ENCODE data around the gene PNMA6F.

PNMA6F gene
- total RNA-seq, result 0 reads per million in 4 experiments

DNA sequence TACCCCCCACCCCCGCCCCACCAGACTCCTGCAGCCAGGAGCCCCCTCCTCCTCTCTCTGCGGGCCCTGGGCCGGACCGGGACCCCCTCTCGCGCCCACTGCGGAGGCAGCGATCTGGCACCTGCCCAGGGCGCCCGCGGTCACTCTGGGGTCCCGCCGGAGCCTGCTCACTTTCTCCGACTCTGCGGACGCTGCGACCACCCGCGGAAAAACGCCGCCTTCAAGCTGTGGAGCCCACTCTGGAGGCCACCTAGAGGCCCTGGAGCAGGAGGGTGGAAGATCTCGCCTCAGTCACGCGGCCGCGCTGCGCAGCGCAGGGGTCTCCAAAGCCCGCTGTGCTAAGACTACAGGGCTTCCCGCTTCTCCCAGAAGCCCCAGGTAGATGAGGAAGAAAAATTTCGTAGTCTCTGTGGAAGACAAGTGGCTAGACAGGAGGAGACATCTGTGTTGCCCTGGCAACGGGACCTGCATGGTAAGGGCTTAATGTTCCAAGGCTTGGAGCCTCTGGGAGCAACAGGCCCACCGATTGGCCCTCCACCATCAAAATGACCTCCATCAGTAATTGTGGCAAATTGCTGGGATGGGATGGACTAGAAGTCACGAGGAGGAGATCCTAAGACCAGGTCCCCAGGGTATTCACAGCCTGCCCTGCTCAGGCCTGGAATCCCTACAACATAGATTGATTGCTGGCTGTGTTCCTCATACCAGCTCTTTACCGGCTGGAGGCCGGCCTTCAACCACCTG is at the start of gene PNMA6F:
Gene PNMA6F (minus strand): TSS at position 387 of the 744 bp plus-strand sequence. CDS start 1,093 bp downstream, outside the sequence.
- DNase-seq, result no peak

DNA sequence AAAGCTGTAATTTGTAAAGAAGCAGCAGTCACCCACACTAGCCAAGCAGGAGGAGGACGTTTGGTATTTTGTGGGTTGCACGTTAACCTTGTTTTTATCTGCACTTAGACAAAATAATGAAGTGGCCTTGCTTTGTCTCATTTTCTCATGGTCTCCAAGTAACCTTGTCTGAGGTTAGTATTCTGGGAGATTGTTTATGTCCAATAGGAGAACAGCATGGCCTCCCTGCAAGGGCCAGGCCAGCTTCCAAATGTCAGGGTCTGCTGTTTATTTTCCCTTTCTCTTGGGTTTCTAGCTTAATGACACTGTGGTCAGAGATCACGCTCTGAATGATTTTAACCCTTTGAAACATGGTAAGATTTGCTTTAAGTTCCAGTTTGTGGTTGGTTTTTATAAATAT is 49.7 kb upstream of the PNMA6F start:
- no peak for DNase-seq

DNA sequence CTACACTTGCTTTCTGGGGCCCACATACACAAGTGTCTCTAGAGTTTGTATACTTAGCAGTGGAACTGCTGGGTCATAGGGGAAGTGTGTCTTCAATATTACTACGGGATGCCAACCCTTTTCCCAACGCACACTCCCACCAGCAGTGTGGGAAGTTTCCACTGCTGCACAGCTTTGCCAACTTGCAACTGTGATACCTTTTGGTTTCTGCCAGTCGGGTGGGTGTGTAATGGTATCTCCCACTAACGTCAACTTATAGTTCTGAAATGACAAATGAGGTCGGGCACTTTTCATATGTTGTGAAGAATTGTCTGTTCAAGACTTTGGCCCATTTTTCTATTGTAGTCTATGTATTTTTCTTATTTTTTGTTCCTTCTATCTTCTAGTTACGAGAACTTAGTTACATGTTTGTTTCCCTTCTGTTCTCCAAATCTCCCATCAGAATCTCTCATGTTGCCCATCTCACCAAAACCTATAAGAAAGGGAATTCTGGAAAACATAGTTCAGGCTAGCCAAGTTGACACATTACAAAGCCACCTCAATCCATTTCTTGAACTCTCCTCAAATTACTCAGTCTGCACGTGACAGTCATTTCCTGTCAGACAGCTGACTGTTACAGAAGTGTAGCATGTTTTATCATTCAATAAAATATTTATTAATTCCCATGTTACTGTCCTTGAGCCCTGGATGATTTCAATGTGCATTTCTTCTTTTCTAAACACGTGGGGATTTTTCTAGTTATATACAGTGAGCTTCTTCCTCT is 48.9 kb upstream of the PNMA6F start:
- DNase-seq, result no peak

DNA sequence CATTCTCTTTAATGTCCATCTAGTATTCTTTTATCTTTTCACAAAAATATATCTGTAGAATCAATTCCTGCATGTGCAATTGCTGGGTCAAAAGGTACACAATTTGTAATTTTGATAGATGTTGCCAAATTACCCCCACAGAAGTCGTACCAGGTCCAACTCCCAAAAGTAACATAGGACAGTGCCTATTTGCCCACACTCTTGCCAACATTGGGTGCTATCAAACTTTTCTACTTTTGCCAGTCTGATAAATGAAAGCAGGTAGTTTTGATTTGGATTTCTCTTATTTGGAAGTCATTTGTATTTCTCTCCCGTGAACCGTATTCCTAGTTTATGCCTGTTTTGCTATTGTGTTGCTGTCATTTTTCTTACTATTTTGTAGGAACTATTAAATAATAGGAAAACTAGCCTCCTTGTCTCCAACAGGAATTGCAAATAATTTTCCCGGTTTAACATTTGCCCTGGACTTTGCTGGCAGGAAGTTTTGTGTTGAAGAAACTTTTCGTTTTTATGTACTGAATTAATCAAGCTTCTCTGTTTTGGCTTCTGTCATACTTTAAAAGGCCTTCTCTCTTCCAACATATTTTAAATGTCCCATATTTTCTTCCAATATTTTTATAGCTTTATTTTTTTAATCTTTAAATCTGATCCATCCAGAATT is 45.4 kb upstream of the PNMA6F start:
- DNase-seq, result no peak

DNA sequence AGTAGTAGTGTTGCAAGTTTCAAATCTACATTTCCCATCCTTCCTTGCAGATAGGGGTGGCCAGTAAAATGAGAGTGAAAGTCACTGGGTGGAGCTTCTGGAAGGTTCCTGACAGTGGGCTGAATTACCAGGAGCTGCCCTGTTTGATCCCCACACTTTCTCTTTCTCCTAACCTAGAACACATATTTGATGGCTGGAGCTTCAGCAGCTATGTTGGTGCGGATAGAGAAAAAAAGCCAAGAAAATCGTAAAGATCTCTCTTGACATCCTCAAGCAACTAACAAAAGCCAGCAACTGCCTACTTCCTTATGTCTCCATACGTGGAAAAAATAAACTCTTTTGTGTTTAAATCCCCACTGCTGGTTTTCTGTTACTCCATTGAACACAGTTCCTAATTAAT is 44.6 kb upstream of the PNMA6F start:
- DNase-seq, result no peak

DNA sequence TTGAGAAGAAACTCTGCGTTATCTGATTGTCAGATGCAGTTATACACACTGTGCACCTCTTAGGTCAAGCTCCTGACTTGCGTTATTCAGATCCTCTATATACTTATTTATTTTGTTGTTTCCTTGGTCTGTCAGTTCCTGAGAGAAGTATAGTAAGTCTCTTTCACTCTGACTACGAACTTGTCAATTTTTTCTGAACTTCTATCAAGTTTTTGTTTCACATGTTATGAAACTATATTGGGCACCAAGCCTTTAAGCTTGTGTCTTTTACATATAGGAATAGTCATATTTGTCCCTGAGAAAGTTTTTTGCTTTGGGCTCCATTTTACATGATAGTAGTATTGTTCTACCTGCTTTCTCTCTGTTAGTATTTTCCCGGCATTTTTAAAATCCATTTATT is 44.1 kb upstream of the PNMA6F start:
- DNase-seq, result no peak

DNA sequence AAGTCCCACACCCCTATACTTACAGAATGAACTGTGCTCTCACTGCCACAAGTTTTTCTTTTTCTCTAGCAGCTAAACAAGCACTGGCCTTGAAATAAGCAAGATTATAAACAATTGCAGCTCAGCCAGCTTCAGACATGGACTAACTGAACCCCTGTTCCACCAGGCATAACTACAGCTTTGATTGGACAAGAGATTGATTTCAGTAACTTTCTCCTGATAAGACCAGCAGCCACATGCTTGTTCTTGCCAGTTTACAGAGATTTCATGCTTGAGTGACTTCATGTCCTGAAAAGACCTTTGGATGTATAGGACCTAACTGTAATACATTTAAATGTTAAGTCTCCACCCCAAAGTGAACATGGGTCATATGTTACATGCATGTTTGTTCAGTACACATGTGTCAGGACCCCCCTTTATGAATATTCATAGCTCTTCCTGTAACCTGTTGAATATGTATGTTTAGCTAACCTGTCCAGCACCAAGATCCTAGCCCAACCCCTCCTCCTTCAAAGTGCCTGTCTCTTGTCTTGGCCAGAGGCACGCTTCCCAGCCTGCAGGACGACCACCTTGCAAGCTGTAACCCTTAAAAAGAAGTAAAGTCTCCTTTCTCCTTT is 40.3 kb upstream of the PNMA6F start:
- no peak for DNase-seq

DNA sequence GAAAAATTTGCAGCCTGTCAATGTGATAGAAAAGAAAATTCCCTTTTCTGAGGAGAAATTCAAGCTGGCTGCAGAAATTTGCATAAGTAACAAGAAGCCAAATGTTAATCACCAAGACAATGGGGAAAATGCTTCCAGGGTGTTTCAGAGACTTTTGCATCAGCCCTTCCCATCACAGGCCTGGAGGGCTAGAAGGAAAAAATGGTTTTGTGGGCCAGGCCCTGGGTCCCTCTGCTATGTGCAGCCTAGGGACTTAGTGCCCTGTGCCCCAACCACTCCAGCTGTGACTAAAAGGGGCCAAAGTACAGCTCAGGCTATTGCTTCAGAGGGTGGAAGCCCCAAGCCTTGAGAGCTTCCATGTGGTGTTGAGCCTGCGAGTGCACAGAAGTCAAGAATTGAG is 36.3 kb upstream of the PNMA6F start:
- no peak for DNase-seq

DNA sequence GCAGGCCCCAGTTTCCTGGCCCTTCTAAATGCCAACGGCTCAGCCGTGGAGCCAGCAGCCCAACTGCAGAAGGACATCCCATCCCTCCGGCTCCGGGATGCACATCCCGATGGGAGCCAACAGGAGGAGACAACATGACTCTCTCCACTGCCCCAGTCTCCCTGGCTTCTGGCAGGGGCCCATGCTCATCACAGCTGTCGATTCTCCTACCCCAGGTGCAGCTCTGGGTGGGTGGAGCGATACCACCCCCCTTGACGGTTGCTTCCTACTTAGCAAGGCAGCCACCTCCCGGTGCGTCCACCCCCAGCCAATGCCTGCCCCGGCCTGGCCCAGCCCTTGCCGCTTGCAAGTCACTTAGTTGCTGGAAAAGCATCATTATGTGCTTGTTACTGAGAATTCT is 31.8 kb upstream of the PNMA6F start:
- no peak for DNase-seq

DNA sequence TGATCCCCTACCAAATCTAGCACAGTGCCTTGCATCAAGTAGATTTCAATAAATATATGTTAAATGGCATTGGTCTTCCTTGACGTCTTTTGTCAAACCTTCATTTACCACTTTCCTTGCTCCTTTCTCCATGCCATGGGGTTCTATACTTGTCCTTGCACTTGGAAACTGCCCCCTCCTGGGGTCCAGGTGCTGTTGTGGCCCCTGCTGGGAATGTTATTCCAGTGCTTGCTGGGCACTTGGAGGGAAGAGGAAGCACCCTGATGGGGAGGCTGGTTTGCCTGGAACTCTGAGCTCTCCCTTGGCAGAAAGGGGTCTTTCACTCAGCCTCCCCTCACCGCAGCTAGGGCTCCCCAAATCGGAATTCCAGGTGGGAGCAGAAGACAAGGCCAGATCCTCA is 31.3 kb upstream of the PNMA6F start:
- no peak for DNase-seq

DNA sequence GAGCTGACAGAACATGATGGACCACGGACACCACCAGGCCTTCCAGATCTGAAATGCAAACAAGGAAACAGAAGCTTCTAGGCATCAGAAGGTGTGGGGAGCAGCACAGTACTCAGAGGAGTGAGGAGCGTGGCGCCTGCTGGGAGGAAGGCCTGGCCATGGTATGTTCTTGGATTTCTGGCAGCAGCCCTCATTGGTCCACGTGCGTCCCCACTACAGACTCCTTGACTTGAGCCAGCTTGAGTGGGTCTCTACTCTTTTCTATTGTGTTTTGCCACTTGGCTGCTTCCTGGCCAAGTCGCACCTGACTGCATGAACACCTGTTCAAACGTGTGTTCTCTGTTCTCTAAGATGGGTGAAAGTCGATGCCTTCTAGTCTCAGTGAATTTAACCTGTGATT is 30.4 kb upstream of the PNMA6F start:
- DNase-seq, result no peak

DNA sequence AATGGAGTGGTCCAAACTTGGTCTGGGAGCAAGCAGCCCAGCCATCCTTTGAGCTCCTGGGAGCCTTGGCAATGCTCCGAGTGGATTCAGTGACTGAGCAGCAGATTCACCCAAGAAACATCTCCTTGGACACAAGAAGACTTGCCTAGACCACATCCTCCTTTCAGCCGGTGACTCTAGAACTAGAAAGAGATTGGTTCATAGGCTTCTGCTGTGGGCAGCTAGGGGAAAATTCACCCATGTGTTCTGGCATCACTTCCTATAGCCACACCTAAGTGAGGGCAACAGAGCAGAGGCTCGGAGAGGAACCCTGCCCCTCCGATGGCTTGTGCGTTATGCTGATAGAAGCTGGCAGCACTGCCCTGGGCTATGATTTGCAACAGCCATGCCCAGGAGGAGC is 28.4 kb upstream of the PNMA6F start:
- no peak for DNase-seq

DNA sequence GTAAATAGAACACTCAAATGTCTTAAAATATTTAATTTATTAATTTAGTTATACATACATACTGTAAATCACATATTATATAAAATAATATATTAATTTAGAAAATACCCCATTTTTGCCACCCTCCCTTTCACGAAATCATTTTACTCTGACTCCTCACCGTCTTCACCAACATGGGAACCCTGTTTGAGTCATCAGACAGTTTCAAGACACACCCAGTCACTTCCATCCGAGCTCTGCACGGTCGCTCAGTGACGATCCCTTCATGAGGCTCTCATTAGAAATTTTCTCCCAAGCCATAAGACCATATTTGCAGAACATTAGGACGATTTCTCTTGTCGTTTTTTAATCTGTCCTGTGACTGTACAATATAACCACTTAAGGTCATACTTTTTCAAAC is 26.9 kb upstream of the PNMA6F start:
- DNase-seq, result no peak

DNA sequence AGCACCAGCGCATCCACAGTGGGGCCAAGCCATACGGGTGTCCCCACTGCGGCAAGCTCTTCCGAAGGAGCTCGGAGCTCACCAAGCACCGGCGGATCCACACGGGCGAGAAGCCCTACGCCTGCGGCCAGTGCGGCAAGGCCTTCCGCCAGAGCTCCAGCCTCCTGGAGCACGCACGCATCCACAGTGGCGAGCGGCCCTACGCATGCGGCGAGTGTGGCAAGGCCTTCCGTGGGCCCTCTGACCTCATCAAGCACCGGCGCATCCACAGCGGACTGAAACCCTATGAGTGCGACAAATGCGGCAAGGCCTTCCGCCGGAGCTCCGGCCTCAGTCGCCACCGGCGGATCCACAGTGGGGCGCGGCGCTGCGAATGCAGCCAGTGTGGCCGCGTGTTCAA is 26.0 kb upstream of the PNMA6F start:
- DNase-seq, result no peak

DNA sequence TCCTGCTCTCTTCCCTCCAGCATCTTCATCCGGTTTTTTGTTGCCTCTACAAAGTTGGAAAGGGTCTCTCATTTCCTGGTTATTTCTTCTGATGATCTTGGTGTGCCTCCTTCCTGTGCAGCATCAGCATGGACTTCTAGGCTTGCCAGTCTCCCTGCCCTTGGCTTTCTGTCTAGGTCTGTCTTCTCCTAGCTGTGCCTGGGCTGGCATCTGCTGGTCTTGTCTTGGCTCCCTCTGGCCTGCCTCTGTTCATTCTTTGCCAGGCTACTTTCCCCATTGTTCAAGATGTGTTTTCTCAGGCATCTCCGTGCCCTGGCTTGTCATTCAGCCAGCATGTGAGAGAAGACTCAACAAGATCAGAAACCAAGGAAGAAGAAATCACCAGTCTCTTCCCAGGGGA is 22.1 kb upstream of the PNMA6F start:
- no peak for DNase-seq

DNA sequence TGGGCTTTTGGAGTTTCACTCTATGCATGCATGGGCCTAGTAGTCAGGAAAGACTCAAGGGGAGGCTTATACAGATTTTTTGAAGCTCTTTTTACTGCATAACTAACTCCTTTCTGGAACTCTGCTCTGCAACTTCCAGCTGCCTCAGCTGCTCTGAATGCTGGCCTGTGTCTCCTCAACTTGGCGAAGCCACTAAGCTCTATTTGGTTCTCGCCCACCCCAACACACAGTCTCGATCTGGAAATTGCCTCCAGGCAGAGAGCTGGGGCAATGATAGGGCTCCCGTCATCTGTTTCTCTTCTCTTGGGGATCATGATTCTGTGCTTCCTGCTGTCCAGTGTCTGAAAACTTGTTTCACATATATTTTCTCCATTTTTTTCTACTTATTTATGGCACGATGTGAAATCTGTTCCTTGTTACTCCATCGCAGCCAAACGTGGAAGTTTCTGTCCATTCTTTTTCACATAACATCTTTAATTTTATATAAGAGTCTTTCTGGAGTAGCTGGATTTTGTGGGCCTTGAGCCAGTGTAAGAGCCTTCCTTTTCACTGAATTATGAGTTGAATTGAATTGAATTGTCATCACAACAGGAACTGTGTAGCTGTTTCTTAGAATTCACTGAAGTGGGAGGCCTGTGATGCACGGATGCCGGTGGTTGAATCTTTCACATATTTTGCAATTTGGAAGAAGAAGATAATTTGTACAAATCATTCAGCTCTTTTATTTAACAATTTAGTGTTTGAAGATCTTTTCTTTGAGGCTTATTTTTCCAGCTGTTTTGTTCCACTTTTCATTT is 21.4 kb upstream of the PNMA6F start:
- DNase-seq, result no peak

DNA sequence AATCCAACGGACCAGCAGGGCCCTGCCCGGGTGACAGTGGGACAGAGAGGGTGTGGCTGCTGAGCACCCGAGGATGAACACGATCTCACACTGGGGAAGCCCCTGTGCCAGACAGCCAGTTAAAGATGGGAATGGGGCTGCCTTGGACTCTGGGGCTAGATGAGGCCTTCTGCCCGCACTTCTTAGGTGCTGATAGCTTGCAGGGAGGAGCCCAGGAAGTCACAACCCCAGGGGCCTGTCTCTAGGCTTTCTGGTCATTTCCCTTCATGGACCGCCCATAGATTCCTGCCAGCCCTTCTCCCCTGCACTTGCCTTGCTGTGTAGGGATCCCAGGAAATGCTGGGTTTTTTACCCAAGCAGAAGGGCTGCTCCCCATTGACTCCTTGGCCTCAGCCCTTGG is 18.5 kb upstream of the PNMA6F start:
- DNase-seq, result no peak

DNA sequence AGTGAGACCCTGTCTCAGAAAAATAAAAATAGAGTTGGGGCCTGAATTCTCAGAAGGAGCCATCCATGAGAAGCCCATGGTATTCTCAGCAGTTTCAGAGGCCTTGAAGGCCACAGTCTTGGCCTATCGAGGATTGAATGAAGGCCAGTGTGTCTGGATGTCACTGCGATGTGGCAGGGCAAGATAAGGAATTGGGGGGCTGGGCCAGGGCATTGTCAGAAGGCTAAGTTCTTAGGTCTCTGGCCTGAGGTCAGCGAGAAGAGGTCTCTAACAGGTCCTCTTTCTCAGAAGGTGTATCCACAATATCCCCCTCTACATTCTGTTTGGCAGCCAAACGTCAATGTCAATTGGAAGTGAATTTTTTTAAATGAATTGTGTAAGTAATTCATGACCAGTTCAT is 18.1 kb upstream of the PNMA6F start:
- DNase-seq, result no peak

DNA sequence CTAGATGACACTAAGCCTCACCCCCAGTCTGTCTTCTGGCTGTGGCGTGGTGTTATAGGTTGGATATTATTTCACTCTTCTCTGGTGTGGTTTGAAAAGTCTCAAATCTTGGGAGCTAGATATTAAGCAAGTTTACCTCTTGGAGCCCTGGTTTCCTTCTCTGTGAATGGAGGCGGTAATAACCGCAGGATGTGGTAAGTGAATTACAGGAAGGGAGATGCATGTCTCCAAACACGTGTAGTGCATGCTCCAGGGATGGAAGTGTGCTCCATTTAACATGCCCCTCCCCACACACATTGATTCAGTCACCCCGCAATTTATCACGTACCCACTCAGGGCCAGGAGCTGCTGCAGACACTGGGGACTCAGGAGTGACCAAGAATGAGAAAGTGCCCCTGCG is 17.3 kb upstream of the PNMA6F start:
- no peak for DNase-seq

DNA sequence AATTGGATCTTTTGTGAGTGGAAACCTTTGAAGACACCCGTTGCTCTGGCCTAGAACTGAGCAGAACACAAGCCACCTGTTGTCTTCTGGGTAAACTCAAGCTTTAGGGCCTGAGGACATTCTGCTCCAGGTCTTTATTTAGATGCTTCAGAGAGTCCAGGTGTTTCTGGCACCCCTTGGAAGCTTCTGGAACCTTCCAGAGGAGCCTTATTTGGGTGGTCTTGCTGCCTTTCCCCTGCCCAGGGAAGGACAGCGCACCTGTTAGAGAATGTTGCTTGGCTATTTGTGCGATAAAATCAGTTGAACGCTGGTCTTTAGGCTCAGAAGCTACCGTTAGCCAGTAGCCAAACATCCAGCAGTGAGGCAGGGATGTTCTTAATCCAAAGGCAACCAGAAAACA is 15.4 kb upstream of the PNMA6F start:
- no peak for DNase-seq

DNA sequence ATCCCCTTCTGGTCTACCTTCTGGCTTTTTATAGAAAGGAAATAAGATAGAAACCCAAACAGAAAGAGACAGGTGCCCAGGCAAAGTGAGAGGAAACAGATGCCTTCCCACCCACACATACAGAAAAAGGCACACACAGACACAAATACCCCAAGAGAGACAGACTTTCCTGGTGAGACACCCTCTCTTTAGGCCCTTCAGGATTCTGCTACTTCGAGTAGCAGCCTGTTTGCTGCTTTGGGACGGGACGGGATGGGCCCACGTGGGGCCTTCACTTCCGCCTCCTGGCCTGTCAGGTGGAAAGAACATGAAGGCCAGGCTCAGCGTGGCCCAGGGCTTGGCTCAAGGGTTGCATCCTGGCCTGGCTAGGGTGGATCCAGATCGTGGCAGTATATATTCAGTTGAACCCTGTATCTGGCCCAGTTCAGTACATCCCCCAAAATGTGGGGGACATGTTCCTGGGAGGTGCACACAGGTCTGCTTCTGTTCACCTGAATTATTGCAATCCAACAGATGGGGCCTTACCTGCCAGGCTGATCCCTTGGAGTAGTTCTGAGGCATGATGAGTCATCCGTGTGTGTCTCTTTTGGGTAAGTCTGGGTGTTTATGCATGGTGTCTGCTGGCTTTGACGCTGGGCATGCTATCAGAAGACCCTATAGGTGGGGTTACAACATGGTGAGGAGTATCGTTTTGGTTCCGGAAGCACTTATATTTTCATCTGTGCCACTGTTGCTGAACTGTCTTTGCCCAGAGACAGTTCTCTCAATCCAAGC is 14.7 kb upstream of the PNMA6F start:
- DNase-seq, result no peak
